GM12892 (cell line): ENCODE data around the gene ADRB1.

Experiments
- POLR2A ChIP-seq: IDR thresholded peaks from 2 replicates; pipeline ENCODE4 v1.6.1; 2011; ENCODE audit warnings: low read depth, low read length, control low read depth
- POLR2AphosphoS5 ChIP-seq: IDR thresholded peaks from 2 replicates; pipeline ENCODE4 v1.6.1; 2011; ENCODE audit warnings: low read depth, low read length, control low read depth

DNA sequence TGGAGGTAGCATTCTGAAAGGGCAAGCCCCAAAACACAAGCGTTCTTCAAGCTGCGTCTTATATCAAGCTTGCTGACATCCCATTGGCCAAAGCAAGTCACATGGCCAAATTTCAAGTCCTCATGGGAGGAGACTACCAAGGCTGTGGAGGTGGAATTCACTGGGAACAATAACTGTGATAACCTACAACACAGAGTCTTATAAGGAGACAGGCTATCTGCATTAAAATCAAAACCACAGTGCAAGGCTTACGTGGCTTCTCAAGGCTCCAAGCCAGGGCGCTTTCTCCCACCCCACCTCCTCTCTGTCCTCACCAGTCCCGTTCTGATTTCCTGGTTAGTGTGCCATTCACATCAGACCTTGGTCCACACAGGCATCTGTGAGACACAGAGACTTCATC, 39.4 kb downstream of the ADRB1 start:
- TF ChIP-seq POLR2A (no peak), POLR2AphosphoS5 (no peak)
